Osteocyte (in vitro differentiated cells): ENCODE data around the gene ANXA10. TPM values are rescaled to one million over a fixed set of nuclear protein-coding genes. Genes with fewer than 3 reads are reported as not detected.

Experiments used
- DNase-seq: peaks from one replicate; pipeline ENCODE4 v3.0.0; 2021; ENCODE audit warnings: mixed read lengths; ENCODE audit not compliant: unreplicated experiment; ENCODE audit errors: extremely low spot score
- H3K27ac Mint-ChIP-seq: one replicate; pipeline ENCODE4 v1.8.0; 2021; ENCODE audit warnings: mild to moderate bottlenecking, mixed read lengths; ENCODE audit not compliant: unreplicated experiment
- H3K27me3 Mint-ChIP-seq: one replicate; pipeline ENCODE4 v1.8.0; 2021; ENCODE audit warnings: mixed read lengths; ENCODE audit not compliant: unreplicated experiment
- H3K36me3 Mint-ChIP-seq: one replicate; pipeline ENCODE4 v1.8.0; 2021; ENCODE audit warnings: mixed read lengths; ENCODE audit not compliant: unreplicated experiment
- H3K4me1 Mint-ChIP-seq: one replicate; pipeline ENCODE4 v1.8.0; 2021; ENCODE audit warnings: mixed read lengths; ENCODE audit not compliant: unreplicated experiment
- H3K4me3 Mint-ChIP-seq: one replicate; pipeline ENCODE4 v1.8.0; 2021; ENCODE audit warnings: mild to moderate bottlenecking, moderate library complexity, mixed read lengths; ENCODE audit not compliant: unreplicated experiment
- H3K9me3 Mint-ChIP-seq: one replicate; pipeline ENCODE4 v1.8.0; 2021; ENCODE audit warnings: mixed read lengths; ENCODE audit not compliant: unreplicated experiment
- total RNA-seq: library from RNA; stranded (reverse); gene quantifications from 2 replicates; pipeline ENCODE4 v1.2.1, GENCODE V29; 2021
- TF ChIP-seq, protein P1 (sequence below): fragments of 200-600 bp; sonication (generic); IDR thresholded peaks from 2 replicates; pipeline ENCODE4 v1.5.0; 2021; ENCODE audit warnings: antibody characterized with exemption, mild to moderate bottlenecking, moderate library complexity

ANXA10 gene
- total RNA-seq, 1 donor from 2014 or later: not detected

DNA sequence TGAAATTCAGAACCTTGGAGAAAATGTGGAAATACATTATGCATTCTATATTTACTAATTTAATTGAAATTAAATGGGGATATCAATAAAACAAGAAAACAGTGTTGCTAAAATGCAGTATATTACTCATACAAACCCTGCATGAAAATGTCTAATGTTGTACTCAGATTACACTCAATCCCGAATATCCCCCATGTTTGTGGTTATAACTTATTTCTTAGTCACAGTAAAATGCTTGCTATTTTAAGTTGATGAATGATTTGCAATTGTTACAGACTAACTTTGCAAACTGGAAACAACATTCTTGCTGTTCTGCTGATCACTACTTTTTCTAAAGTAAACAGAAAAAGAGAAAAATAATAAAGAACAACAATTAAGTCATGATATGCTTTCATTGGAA, 33.1 kb upstream of the ANXA10 start:
- TF ChIP-seq, protein P1, sequence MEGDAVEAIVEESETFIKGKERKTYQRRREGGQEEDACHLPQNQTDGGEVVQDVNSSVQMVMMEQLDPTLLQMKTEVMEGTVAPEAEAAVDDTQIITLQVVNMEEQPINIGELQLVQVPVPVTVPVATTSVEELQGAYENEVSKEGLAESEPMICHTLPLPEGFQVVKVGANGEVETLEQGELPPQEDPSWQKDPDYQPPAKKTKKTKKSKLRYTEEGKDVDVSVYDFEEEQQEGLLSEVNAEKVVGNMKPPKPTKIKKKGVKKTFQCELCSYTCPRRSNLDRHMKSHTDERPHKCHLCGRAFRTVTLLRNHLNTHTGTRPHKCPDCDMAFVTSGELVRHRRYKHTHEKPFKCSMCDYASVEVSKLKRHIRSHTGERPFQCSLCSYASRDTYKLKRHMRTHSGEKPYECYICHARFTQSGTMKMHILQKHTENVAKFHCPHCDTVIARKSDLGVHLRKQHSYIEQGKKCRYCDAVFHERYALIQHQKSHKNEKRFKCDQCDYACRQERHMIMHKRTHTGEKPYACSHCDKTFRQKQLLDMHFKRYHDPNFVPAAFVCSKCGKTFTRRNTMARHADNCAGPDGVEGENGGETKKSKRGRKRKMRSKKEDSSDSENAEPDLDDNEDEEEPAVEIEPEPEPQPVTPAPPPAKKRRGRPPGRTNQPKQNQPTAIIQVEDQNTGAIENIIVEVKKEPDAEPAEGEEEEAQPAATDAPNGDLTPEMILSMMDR: no peak

DNA sequence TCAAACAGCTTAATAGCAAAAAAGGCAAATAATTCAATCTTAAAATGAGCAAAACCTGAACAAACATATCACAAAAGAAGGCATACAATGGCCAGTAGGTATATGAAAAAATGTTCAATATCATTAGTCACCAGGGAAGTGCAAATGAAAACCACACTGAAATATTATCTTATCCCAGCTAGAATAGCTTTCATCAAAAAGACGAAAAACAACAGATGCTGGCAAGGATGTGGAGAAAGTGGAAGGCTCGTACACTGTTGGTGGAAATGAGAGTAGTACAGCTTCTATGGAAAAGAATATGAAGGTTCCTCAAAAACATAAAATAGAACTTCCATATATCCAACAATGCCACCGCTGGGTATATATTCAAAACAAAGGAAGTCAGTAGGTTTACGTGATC, 29.3 kb upstream of the ANXA10 start:
- Mint-ChIP-seq H3K4me1 (no peaks in the 10 kb centered on the region), H3K36me3 (no peaks in the 10 kb centered on the region)
- TF ChIP-seq, protein P1: no peak

More for the DNA sequence above, 33.1 kb upstream of the ANXA10 start:
- Mint-ChIP-seq H3K9me3 (no peaks in the 10 kb centered on the region), H3K27ac (no peak overlapping the region), H3K4me3 (no peak overlapping the region), H3K27me3 (peaks cover 28% of the 10 kb centered on the region), H3K36me3 (no peaks in the 10 kb centered on the region), H3K4me1 (no peaks in the 10 kb centered on the region)
- no peak for DNase-seq

DNA sequence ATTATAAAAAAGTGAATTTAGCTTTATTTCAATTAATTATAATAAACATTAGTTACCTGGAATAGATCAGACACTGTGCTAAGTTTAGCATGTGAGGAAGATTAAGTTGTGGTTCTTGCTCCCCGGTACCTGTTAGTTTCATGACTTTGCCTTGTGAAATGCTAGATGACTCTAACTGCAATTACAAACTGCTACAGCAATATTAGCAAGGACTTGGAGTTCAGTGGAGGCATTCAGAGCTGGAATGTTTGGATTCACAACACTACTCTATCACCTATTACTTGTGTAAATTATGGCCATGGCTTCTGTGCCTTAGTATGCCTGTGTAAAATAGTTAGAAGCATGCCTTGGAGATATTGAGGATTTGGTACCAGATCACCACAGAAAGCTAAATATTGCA, 21.4 kb upstream of the ANXA10 start:
- peaks cover 38% of the 10 kb centered on the region for H3K27me3 Mint-ChIP-seq

More for the DNA sequence above, 29.3 kb upstream of the ANXA10 start:
- Mint-ChIP-seq H3K9me3 (no peaks in the 10 kb centered on the region), H3K4me3 (no peak overlapping the region), H3K27ac (no peak overlapping the region), H3K27me3 (peaks cover 27% of the 10 kb centered on the region)
- no peak for DNase-seq

DNA sequence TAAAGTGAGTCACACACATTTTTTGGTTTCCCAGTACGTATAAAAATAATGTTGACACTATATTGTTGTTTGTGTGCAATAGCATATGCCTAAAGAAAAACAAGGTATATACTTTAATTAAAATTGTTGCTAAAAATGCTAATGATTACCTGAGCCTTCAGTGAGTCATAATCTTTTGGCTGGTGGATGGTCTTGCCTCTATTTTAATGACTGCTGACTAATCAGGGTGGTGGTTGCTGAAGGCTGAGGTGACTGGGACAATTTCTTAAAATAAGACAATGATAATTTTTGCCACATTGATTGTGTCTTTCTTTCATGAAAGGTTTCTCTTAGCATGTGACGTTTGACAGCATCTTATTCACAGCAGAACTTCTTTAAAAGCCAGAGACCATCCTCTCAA, 21.0 kb upstream of the ANXA10 start:
- Mint-ChIP-seq H3K4me1 (no peaks in the 10 kb centered on the region), H3K27ac (no peak overlapping the region), H3K27me3 (peaks cover 41% of the 10 kb centered on the region), H3K4me3 (no peak overlapping the region), H3K36me3 (no peaks in the 10 kb centered on the region), H3K9me3 (peaks cover 11% of the 10 kb centered on the region)
- TF ChIP-seq, protein P1: no peak
- DNase-seq: no peak

More for the DNA sequence above, 21.4 kb upstream of the ANXA10 start:
- Mint-ChIP-seq H3K4me3 (no peak overlapping the region), H3K36me3 (no peaks in the 10 kb centered on the region), H3K9me3 (peaks cover 11% of the 10 kb centered on the region), H3K4me1 (no peaks in the 10 kb centered on the region), H3K27ac (no peak overlapping the region)
- no peak for DNase-seq
- TF ChIP-seq, protein P1: no peak

DNA sequence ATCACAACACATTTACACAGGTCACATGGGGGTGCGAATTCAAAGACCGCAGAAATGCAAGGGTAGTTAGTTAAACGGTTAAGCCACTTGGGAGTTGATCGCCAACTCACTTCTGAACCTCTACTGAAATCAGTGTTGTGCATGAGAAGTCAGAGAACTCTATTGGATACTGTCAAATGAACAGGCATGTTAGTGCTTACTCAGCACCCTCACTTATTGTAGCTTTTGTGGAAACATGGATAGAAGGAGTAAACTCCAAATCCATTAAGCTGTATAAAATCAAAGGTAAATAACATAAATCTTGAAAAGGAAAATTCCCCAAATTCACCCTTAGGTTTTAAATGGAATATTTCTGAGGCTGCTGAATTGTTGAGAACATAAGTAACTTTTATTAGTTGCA, 17.5 kb upstream of the ANXA10 start:
- TF ChIP-seq, protein P1: no peak
- Mint-ChIP-seq H3K9me3 (no peaks in the 10 kb centered on the region), H3K36me3 (no peaks in the 10 kb centered on the region), H3K4me1 (no peaks in the 10 kb centered on the region), H3K27ac (no peak overlapping the region), H3K4me3 (no peak overlapping the region), H3K27me3 (peaks cover 55% of the 10 kb centered on the region)
- DNase-seq: no peak
